Gastroesophageal sphincter (tissue), 3 donors: ENCODE measurements around the gene FDX1.

ENCODE experiments used
- EP300 ChIP-seq: sonication (generic); formaldehyde crosslinking; IDR thresholded peaks from one replicate; pipeline ENCODE4 v1.6.1; 2017; ENCODE audit warnings: antibody characterized with exemption, mild to moderate bottlenecking
- POLR2A ChIP-seq, 2 donors: fragments of 450-650 bp; IDR thresholded peaks; one replicate each; pipeline ENCODE4 v1.6.1; 2017; ENCODE audit warnings: antibody characterized with exemption in 2 of 2, mild to moderate bottlenecking in 2 of 2, moderate library complexity in 1 of 2
- POLR2AphosphoS5 ChIP-seq: sonication (generic); formaldehyde crosslinking; IDR thresholded peaks from one replicate; pipeline ENCODE4 v1.6.1; 2017; ENCODE audit warnings: antibody characterized with exemption
- TF ChIP-seq, protein P1 (sequence below), 4 experiments: fragments of 200-600 bp in 2 of 4; fragments of 450-650 bp in 2 of 4; sonication (generic) in 1 of 4; IDR thresholded peaks; one replicate each; pipeline ENCODE4 v1.5.1; 2017 to 2019; ENCODE audit warnings: antibody characterized with exemption in 4 of 4, mild to moderate bottlenecking in 2 of 4, moderate library complexity in 2 of 4

DNA sequence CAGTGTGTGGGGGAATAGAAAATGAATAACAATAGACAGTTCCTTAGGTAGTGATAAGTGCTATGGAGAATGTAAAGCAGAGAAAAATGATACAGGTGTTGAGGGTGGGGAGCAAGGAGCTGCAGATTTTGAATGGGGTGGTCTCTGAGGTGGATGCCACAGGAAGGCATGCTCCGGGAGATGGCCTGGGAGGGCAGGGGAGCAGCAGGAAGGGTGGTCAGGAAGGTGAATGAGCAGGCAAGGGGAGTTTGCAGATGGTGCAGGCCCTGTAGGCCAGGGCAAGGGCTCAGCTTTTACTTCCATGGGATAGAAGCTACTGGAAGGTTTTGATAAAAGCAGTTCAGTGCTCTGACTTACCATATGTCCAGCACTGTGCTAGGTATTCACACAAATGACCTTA is 44.8 kb downstream of the FDX1 start:
- TF ChIP-seq POLR2A (IDR thresholded peaks at IDR 0.05) (no peak), POLR2AphosphoS5 (no peak), EP300 (no peak)
- TF ChIP-seq, protein P1, sequence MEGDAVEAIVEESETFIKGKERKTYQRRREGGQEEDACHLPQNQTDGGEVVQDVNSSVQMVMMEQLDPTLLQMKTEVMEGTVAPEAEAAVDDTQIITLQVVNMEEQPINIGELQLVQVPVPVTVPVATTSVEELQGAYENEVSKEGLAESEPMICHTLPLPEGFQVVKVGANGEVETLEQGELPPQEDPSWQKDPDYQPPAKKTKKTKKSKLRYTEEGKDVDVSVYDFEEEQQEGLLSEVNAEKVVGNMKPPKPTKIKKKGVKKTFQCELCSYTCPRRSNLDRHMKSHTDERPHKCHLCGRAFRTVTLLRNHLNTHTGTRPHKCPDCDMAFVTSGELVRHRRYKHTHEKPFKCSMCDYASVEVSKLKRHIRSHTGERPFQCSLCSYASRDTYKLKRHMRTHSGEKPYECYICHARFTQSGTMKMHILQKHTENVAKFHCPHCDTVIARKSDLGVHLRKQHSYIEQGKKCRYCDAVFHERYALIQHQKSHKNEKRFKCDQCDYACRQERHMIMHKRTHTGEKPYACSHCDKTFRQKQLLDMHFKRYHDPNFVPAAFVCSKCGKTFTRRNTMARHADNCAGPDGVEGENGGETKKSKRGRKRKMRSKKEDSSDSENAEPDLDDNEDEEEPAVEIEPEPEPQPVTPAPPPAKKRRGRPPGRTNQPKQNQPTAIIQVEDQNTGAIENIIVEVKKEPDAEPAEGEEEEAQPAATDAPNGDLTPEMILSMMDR (IDR thresholded peaks at IDR 0.05), result no peak
